Stimulated activated CD4-positive, alpha-beta T cell treated with anti-CD3 and anti-CD28 coated beads, Interleukin-2, amount 100 ng/mL, for 48 hours (primary cell): Measurements from ENCODE around the gene SLF2.

Source experiments
- DNase-seq, 2 donors: peaks; one replicate each; pipeline ENCODE4 v3.0.0-alpha.2; 2020

The SLF2 gene

GRCh38 chr10:101000915-101001658, 88.3 kb downstream of the SLF2 start:
- DNase-seq, result no peak

GRCh38 chr10:101001659-101002035, 88.9 kb downstream of the SLF2 start:
- no peak for DNase-seq

GRCh38 chr10:101002456-101002855, 89.7 kb downstream of the SLF2 start:
- DNase-seq, result no peak

GRCh38 chr10:101003639-101004206, 91.0 kb downstream of the SLF2 start:
- DNase-seq, result no peak

- DNase-seq, result no peak
Observed at GRCh38 chr10:101005361-101005760, 92.6 kb downstream of the SLF2 start.

- DNase-seq, result no peak
Observed at GRCh38 chr10:101005869-101006567, 93.3 kb downstream of the SLF2 start.

- no peak for DNase-seq
Observed at GRCh38 chr10:101006593-101007098, 93.9 kb downstream of the SLF2 start.

- DNase-seq, result no peak
Observed at GRCh38 chr10:101007099-101007711, 94.4 kb downstream of the SLF2 start.

- no peak for DNase-seq
Observed at GRCh38 chr10:101007915-101008822, 95.4 kb downstream of the SLF2 start.

GRCh38 chr10:101008823-101009423, 96.2 kb downstream of the SLF2 start:
- no peak for DNase-seq

- no peak for DNase-seq
Observed at GRCh38 chr10:101010329-101010728, 97.6 kb downstream of the SLF2 start.

GRCh38 chr10:101011517-101012423, 99.0 kb downstream of the SLF2 start:
- no peak for DNase-seq

- peak; percentile 82 for DNase-seq
Observed at GRCh38 chr10:101012525-101013364, 100.0 kb downstream of the SLF2 start.

GRCh38 chr10:101013365-101013825, 100.6 kb downstream of the SLF2 start:
- DNase-seq, result no peak

- peak; percentile 84 to 87 for DNase-seq
Observed at GRCh38 chr10:101014230-101014884, 101.6 kb downstream of the SLF2 start.
